NCI-H1436 (cell line): Measurements from ENCODE around the gene TXNDC8.

Experiments used
- DNase-seq: peaks from one replicate; lab custom pipeline; 2025; lab: John Stamatoyannopoulos, UW

The TXNDC8 gene

GRCh38 chr9:110278080-110278707, 59.5 kb downstream of the TXNDC8 start:
- no peak for DNase-seq

DNA sequence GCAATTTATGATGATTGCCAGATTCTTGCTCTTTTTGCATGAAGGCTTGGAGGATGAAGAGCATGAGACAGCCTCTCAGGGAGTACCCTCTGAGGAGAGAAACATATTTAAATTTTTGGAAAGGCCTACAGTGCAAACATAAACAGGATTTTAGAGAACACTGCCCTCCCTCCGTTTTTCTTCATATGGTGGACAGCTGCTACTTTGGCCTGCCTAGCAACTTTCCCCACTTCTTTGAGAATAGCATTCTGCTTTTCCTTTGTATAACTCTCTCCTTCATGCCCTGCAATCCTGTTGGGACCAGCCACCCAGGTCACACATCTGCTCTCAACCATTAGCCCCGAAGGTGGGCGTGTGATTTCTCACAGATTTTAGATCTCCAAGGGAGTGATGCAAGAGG, 60.9 kb downstream of the TXNDC8 start:
- DNase-seq = no peak

GRCh38 chr9:110270211-110270995, 67.3 kb downstream of the TXNDC8 start:
- no peak for DNase-seq

DNA sequence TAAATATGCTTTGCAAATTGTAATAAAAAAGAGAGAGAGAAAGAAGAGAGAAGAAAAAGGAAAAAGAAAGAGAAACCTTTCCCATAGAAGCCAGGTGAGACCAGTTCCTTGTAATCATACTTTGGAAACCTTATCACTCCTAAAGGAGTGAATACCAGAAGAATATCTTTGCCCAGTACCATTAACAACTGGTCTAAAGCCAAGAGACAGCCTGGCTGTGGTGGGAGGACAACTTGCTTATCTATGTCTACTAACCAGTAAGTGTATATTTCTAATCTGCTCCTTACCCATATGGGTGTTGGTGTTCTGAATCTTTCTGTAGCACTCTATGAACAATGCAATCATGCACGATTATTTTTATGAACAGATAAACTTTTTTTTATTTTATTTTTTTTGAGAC, 70.9 kb downstream of the TXNDC8 start:
- no peak for DNase-seq

GRCh38 chr9:110261632-110262031, 76.0 kb downstream of the TXNDC8 start:
- no peak for DNase-seq

DNA sequence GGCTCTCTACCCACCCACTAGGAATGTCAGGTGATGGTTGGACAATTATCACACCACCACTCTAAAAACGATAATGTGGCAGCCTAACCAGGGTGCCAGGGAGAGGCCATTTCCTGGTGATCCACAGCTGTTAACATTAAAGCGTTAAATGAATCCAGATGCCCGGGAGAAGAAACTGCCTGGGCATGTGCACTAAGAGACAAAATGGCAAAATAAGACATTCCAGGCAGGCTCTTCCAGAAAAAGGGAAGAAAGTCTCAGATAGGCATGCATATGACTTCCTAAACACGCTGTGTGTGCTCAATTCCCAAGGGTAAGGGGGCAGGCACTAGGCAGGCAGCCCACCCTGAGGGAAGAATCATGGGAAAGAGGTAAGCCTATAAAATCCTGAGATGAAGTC, 76.8 kb downstream of the TXNDC8 start:
- no peak for DNase-seq

- no peak for DNase-seq
Observed at GRCh38 chr9:110259566-110259965, 78.1 kb downstream of the TXNDC8 start.

DNA sequence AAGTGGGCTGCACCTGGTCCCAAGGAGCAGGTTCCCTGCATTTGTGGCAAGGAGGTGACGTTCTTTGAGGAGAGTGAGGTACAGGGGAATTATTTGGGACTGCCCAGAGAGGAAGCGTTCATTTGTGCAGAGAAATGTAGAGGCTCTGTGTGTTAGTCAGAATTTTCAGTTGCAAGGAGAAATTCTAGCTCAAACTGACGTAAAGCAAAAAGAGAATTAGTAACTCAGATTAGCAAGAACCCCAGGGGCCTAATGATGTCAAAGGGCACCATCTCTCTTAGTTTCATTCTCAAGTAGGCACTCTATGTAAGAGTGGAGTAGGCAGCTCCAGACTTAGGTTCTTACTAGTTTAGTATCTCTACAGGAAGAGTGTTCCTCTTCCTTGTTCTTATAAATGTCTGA, 79.0 kb downstream of the TXNDC8 start:
- no peak for DNase-seq

- DNase-seq = no peak
Observed at GRCh38 chr9:110257956-110258355, 79.7 kb downstream of the TXNDC8 start.

GRCh38 chr9:110257097-110257841, 80.4 kb downstream of the TXNDC8 start:
- no peak for DNase-seq

DNA sequence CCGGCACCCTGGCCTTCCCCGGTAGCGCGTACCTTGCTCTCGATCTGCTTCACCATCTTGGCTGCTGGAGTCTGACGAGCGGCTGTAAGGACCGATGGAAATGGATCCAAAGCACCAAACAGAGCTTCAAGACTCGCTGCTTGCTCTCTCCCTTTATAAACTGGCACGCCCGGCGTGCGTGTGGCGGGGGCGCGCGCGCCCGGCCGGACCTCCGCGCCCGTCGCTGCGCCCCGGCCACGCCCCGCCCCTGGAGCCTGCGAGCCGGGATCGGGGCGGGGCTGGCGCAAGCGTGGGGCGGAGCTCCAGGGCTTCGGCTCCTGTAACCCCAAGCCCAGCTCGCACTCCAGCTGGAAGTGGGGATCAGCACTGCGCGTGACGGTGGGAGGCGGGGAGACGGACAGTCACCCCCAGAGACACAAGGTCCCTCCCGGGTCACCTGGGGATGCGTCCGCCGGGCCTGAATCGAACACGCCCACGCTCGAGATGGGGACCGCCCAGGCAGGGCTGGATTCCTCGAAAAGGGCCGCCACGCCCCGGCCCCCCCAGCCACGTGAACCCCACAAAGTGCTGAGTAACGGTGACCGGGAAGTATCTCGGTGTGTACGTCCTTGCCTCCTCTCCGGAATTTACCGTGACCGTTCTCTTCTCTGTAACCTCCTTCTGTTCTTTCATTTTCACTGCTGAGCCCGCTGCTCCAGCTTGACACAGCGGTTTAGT, 81.1 kb downstream of the TXNDC8 start, which contains the start of gene TXN:
TXN (minus strand) TSS at position 128 of the 717 bp plus-strand sequence; CDS start at position 56, 72 bp downstream.
- DNase-seq = peak; percentile 68

DNA sequence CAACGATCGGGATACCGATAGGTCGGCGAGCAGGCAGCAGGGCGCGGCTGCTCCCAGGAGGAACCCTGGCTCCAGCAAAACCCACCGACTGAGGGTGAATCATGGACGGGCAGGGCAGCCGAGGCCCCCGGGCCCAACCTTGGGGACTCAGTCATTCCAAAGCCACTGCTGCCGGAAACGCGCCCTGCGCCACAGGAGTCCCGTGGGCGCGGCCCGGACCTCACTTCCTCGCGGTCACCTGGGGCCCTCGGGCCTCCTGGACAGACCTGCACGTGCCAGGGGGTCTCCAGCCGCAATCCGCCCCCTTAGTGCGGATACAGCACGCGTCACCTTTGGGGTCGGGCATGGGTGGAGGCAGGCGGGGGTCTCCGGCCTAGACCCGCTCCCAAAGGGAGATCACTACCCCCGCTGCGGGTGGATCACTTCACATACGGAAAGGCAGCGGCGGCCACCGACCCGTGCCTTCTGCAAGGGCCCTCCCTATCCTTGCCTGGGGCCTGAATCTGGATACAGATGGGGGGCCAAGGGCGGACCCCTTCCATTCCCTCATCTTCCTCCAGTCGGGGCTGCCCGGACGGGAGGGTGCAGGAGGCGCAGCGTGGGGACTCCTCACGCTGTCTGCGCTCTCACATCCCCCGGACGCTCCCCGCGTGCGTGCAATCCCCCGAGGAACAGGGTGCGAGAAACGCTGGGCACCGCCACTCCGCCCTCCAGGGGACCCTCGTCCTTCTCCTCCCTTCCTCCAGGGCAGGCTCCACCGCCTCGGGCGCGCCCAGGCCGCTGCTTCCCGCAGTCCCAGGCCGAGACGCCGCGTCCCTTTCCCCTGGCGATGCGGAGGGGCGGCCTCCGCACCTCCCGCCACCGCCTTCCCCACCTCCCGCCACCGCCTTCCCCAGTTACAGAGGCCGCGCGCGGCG, 81.9 kb downstream of the TXNDC8 start:
- DNase-seq = no peak

DNA sequence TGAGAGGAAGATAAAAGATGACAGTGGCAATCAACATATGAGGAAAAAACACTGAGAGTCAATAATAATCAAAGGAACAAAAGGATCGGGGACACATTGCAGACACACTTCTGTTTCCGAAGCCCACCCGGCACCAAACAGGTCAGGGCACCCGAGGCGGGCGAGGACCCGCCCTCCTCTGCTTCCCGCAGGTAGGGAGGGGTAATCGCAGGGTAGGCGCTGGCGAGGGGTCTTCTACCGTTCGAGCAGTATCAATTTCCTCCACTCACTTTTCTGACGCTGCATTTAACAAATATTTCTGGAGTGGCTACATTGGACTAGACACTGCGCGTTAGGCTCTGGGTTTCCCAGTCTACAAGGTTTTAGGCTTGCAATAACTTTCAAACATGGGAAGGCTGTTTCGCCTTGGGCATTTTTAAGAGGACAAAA, 82.6 kb downstream of the TXNDC8 start:
- DNase-seq = no peak

DNA sequence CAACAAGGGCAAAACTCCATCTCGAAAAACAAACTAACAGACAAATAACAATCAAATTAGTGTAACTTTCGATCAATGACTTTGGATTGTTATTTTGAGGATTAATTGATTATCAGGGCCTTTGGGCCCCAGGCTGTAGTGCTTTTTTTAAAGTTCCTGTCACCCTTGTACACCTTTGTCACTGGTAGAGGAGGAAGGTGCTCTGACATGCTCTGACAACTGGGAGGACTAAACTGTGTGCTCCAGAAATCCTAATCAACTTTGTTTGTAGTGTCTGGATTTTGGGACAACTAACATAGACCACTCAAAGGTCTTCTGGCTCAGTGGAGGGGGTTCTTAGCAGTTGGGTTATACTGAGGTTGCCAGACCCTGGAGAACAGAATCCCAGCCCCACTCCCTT, 83.2 kb downstream of the TXNDC8 start:
- DNase-seq = no peak
